GM18861 (cell line): Measurements from ENCODE around the gene UNC5C.
A peak's percentile ranks its signal among the peaks of the same experiment; 100 is the strongest.

Experiments used
- ATAC-seq: cut with Tn5 transposase; IDR thresholded peaks from one replicate; pipeline ENCODE4 v1.9.1; 2021; ENCODE audit not compliant: unreplicated experiment

UNC5C gene

DNA sequence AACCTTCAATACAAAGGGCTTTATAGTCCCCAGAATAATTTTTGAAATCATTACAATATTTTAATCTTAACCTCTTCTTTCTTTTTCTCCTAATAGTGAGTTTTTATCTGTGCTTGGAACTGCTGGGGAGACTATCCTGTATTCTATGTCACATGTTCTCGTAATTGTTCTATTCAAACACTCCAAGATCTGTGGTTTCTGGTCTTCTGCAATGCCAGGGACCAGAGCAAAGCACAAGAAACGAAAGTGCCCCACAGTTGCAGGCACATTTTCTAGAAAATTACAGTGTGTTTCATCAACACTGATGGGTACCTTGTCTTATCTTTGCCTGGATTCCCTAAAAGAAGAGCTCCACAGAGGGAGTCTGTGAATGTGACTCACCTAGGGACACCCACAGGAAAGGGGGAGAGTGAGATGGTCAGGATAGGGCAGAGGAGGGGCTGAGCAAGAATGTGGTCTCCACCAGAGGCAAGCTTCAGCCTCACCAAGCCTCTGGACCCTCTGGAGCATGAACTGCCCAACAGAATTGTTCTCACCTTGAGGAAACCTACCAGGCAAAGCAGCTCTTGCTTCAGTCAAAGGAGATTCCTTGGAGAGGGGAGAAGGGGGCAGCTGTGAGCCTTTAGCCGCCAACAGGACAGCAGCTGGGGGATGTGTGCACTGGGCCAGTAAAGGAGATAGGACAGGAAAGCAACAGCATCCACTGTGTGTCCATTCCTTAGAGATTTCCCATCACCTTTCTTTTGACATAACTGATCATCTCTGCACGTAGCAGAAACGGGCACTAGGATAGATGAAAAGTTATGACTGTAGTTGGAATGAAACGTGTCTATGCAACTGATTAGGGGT, 25.9 kb downstream of the UNC5C start:
- no peak for ATAC-seq

DNA sequence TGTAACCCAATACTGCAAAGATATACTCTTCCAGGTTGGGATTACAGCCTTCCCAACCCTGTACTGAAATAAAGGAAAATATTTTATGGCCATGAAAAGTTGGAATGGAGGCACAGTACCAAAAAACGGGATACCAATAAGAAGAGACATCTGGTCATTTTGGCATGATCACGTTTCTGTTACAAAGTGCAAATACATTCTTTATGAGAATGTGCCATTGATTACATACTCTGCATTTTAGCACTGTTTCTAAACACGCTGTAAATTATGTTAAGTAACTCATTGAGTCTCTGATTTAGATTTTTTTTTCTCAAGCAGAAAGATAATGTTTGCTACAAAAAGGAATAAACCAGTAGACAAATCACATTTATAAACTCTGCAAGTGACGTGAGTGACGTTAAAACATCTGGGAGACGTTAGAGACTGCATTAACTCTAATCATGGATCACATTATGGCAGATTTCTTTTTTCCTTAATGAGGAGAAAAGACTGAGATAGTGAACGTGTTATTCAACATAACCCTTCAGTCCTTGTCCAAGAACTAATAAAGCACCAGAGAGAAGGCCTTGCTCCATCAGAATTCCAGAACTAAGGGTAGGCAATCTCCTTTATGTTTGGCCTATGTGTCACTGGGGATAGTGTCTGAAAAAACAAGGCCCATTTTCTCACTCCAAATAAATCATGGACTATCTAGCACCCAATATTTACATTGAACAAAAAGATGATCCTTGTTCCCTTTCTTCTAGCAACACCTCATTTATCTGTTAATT, 31.0 kb downstream of the UNC5C start:
- ATAC-seq: no peak

DNA sequence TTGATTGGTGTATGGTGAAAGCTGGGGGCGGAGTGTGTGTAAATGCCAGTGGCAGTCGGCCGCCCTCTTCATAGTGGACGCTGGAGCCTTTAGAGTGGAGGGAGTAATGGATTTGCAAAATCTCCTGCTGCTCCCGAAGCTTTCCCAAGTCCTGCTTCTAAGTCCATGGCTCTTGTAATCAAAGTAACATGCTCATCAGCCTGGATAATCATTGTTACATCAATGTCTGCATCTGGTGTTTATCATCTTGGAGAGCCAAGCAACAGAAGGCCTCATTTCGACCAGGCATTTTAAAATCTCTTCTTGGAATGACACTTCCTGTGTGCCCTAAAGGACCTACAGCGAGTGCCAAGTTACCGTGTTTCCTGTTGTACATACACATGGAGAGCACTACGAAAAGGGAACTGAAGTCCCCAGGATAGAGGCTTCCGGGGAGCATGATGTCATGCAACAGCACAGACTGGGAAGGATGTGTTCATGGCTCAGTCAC, 32.2 kb downstream of the UNC5C start:
- ATAC-seq: no peak

- ATAC-seq: no peak
These were observed 33.2 kb downstream of the UNC5C start for GRCh38 chr4:95515589-95515988.

GRCh38 chr4:95513022-95513421, 35.8 kb downstream of the UNC5C start:
- no peak for ATAC-seq

DNA sequence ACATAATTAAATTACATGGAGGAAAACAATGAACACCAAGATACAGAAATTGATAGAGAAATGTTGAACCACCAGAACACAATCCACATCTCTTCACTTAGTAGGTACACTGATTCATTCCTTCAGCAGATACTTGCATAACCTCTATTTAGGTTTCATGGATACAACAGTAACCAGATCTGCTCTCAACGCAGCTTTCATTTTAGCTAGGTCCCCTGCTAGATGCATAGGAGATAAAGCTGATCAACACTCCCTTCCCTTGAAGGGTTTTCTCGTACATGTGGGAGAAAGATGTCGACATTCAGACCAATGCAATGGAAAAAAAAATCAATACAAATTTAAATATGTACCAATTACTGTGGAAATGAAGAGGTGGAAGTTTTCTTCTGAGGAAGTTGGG, 37.3 kb downstream of the UNC5C start:
- no peak for ATAC-seq

GRCh38 chr4:95510877-95511276, 37.9 kb downstream of the UNC5C start:
- no peak for ATAC-seq

DNA sequence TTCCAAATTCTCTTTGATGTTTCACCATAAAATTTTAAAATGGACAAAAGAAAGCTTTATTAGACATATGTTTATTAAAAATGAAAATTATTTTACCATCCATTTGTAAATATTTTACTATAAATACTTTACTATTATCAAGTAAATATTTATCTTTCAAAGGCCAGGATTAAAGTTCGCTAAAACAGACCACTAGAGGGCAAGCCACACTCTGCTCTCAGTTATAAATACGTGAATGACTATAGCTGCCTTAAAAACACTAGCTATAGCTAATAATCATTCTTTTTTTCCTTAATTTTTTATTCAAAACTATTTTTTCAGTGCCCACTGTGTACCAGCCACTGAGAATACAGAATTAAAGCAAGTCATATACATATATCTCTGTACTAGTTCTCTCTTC, 38.6 kb downstream of the UNC5C start:
- ATAC-seq: peak; percentile 60

DNA sequence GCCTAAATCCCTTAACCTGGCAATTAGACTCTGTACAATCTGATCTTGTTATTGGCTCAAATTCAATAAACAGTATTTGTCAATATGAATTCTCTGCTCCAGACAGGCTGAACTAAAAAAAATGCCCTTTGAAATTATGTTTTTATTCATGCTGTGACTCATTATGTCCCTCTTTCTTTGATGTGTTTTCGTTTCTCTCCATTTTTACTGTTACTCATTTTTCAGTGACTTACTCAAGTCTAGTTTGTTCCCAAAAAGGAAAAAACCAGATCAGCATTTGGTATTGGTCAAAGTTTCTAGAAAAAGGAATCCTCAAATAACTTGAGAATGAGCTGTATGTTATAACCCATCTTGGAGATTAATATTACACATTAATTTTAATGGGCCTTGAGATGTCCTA, 40.4 kb downstream of the UNC5C start:
- ATAC-seq: no peak

GRCh38 chr4:95507561-95507960, 41.2 kb downstream of the UNC5C start:
- no peak for ATAC-seq

DNA sequence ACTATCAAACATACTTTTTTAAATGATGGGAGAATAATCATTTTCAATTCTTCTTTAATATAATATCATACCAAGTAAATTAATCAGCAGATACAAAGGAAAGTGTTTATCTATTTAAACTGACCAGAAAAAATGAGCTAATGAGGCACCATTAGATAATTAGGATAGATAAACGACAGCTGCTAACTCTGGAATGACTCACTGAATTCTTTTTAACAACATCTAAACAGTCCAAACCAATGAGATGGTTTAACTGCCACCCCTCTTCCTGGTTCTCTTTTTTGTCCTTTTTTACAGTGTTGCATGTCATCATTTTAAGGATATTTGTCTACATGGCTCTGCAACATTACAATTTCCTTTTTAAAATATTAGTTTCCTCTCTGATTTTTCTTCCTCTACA, 41.6 kb downstream of the UNC5C start:
- no peak for ATAC-seq

GRCh38 chr4:95506264-95506663, 42.5 kb downstream of the UNC5C start:
- ATAC-seq: no peak

DNA sequence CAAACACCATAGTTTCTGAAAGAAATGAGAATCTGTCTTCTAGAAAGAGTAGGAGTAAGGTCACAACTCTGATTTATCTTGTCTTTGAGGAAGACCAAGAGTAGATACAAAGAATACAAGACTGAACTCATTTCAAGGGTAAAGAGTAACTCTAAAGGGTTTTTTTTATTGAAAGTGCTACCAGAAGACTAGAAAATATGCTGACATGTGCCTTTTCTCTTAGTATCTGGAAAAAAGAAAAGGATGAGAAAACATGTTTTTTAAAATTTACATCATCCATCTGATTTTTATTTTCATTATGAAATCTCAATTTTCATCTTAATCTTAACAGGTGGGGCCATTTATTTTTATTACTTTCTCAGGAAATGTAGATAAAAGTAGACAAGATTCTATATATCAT, 43.0 kb downstream of the UNC5C start:
- no peak for ATAC-seq

GRCh38 chr4:95505151-95505550, 43.6 kb downstream of the UNC5C start:
- no peak for ATAC-seq

DNA sequence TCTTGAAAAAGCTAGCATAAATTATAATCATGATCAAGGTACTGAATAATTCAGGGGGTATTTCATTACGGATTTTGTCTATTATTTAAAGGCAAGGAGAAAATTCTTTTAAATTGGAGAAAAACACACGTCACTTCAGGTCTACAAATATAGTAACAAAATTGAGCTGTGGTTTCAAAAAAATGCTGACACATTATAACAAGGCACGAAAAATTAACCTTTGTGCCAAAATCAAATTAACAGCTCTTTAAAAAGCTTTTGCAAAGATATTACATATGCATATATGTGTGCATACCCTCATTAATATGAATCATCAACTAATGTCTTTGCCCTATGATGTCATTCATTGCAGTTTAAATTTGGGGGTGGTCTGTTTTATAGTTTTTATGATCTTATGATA, 44.3 kb downstream of the UNC5C start:
- no peak for ATAC-seq

DNA sequence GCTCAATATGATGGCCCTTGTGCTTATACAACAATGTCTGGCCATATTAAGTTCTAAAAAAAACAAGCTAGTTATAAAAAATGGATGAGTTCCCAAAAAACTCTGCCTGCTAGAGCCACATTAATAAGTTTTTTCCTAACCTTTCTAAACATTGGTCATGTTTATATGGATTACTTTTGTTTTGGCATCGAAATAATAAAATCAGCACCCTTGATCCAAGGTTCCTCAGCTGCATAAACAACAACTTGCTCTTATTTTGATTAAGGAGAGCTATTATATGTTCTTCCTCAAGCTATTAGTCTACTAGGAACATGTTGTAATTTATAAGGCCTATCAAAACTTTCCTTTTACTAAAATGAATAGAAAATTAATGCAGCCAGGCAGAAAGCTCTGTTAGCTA, 48.4 kb downstream of the UNC5C start:
- no peak for ATAC-seq

DNA sequence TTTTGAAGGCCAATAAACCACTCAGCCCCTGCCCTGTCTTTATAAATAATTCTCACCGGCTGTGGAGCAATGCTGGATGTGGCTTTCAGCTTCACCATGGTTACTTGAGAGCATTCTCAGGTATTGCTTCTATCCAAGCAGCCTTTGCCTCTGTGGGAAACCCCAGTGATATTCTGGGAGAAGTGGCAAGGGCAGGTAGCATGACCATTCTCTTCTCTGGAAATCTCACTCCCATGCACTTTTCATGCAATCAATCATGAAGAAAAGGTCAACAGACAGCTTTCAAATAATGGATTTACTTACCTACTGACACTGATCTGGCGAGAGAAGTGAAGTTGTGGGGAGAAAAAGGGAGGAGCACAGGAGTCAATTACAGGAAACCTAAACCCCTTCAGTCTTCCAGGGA, 49.5 kb downstream of the UNC5C start:
- no peak for ATAC-seq

- no peak for ATAC-seq
These were observed 54.6 kb downstream of the UNC5C start for GRCh38 chr4:95494186-95494585.

DNA sequence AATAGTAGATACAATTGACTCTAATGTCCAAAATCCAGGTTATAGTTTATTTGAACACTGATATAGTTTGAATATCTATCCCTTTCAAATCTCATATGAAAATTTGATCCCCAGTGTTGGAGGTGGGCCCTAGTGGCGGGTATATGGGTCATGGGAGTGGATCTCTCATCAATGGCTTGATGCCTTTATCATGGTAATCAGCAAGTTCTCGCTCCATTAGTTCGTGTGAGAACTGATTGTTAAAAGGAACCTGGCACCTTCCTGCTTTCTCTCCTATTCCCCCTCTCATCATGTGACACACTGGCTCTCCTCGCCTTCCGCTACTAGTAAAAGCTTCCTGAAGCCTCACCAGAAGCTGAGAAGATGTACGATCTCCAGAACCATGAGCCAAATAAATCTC, 70.1 kb downstream of the UNC5C start:
- ATAC-seq: no peak

DNA sequence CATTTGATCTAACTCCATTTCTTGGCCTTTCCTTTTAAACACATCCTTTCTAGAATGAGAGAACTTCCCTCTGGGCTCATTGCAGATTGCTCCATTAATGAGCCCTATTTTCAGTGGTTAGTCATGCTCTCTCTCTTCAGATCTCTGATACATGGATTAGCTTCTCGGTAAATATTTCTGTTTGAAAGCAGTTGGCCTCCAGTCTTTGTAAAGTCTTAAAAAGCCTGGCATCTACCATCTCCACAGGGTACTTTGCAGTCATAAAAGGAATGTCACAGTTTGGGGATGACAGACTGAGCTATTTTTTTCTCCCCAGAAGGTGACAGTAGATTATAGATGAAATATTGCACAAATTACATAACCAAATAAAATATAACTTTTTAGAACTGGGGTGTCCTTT, 72.7 kb downstream of the UNC5C start:
- ATAC-seq: no peak

DNA sequence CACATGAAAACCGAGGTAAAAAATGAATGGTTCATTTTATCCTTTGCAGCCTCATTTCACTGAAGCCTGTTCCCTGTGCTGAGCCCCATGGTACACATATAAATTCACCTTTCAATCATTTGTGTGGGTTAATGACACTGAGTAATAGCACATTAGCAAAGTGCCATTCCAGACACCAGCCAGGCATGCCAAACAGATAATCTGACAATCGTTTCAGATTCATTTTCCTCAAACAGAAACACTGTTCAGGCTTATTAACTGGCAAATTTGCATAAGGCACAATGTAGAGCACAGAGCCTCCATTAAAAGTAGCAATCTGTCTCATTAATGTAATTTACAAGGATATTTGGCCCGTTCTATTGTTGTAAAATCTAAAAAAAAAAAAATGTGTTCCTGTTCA, 76.2 kb downstream of the UNC5C start:
- ATAC-seq: no peak

DNA sequence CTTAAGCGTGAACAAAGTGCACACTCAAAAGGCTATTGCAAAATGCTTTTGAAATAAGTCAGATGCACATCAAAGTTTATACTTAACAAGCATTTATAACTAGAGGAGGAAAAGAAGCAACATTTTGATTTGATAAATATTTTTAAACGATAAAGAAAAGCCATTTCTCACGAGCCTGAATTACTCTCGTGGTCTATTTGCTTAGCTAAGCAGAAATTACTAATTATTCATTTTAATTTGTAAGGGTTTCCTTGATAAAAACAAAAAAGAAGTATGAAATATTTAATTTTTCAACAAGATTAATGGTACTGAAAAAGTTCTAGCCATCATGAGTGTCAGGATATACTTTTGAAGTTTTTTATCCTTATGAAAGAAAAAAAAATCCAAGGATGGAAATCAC, 78.2 kb downstream of the UNC5C start:
- ATAC-seq: no peak
